H9 (cell line): ENCODE data around the gene F9. TPM values are rescaled to one million over a fixed set of nuclear protein-coding genes. Genes with fewer than 3 reads are reported as not detected.

Source experiments
- DNase-seq: peaks from one replicate; pipeline ENCODE4 v3.0.0-alpha.2; 2017
- H2AFZ ChIP-seq: one replicate; pipeline ENCODE4 v1.6.1; 2013; ENCODE audit warnings: mild to moderate bottlenecking, low read length, control low read depth, moderate library complexity
- H2AK5ac ChIP-seq: 2 replicates; pipeline ENCODE4 v1.6.1; 2013; ENCODE audit warnings: low read length, control low read depth, mixed read lengths; ENCODE audit not compliant: insufficient read length
- H2BK120ac ChIP-seq: one replicate; pipeline ENCODE4 v1.6.1; 2013; ENCODE audit warnings: low read depth, mild to moderate bottlenecking, low read length, control low read depth, inconsistent platforms; ENCODE audit not compliant: poor library complexity, severe bottlenecking
- H2BK12ac ChIP-seq: 2 replicates; pipeline ENCODE4 v1.6.1; 2013; ENCODE audit warnings: low read length, control low read depth, mixed read lengths, low read depth; ENCODE audit not compliant: insufficient read length
- H2BK15ac ChIP-seq: 2 replicates; pipeline ENCODE4 v1.6.1; 2013; ENCODE audit warnings: low read depth, low read length, control low read depth
- H2BK20ac ChIP-seq: one replicate; pipeline ENCODE4 v1.6.1; 2013; ENCODE audit warnings: low read depth, mild to moderate bottlenecking, low read length, control low read depth, inconsistent platforms; ENCODE audit not compliant: poor library complexity, severe bottlenecking
- H2BK5ac ChIP-seq: 2 replicates; pipeline ENCODE4 v1.6.1; 2013; ENCODE audit warnings: low read length, control low read depth, mixed read lengths; ENCODE audit not compliant: insufficient read length
- H3K14ac ChIP-seq: 2 replicates; pipeline ENCODE4 v1.6.1; 2013; ENCODE audit warnings: low read length, control low read depth; ENCODE audit not compliant: insufficient read depth
- H3K18ac ChIP-seq: 2 replicates; pipeline ENCODE4 v1.6.1; 2013; ENCODE audit warnings: low read depth, mild to moderate bottlenecking, mixed read lengths, low read length, control low read depth; ENCODE audit not compliant: insufficient read length
- H3K23ac ChIP-seq: 2 replicates; pipeline ENCODE4 v1.6.1; 2013; ENCODE audit warnings: low read length, control low read depth, mixed read lengths, low read depth; ENCODE audit not compliant: insufficient read length
- H3K23me2 ChIP-seq: 2 replicates; pipeline ENCODE4 v1.6.1; 2013; ENCODE audit warnings: low read depth, mild to moderate bottlenecking, mixed read lengths, low read length, control low read depth; ENCODE audit not compliant: insufficient read length, poor library complexity, severe bottlenecking
- H3K27ac ChIP-seq: 2 replicates; pipeline ENCODE4 v1.5.1; 2013; ENCODE audit warnings: low read length, control low read depth, mixed read lengths, low read depth; ENCODE audit not compliant: insufficient read length
- H3K27me3 ChIP-seq: 2 replicates; pipeline ENCODE4 v1.6.1; 2013; ENCODE audit warnings: low read length, control low read depth, inconsistent platforms; ENCODE audit not compliant: insufficient read depth
- H3K4ac ChIP-seq: 2 replicates; pipeline ENCODE4 v1.6.1; 2013; ENCODE audit warnings: low read depth, mild to moderate bottlenecking, control low read depth, inconsistent platforms, low read length, moderate library complexity
- H3K4me1 ChIP-seq: 2 replicates; pipeline ENCODE4 v1.6.1; 2013; ENCODE audit warnings: low read length, control low read depth, inconsistent platforms; ENCODE audit not compliant: insufficient read depth
- H3K4me2 ChIP-seq: 2 replicates; pipeline ENCODE4 v1.6.1; 2013; ENCODE audit warnings: low read length, control low read depth, mixed read lengths; ENCODE audit not compliant: insufficient read length, insufficient read depth
- H3K56ac ChIP-seq: 2 replicates; pipeline ENCODE4 v1.6.1; 2013; ENCODE audit warnings: low read depth, mild to moderate bottlenecking, mixed read lengths, low read length, control low read depth; ENCODE audit not compliant: insufficient read length
- H3K79me1 ChIP-seq: 2 replicates; pipeline ENCODE4 v1.6.1; 2013; ENCODE audit warnings: low read depth, mild to moderate bottlenecking, moderate library complexity, low read length, control low read depth, inconsistent platforms; ENCODE audit not compliant: insufficient read depth, poor library complexity, severe bottlenecking
- H3K79me2 ChIP-seq: 2 replicates; pipeline ENCODE4 v1.6.1; 2013; ENCODE audit warnings: low read length, control low read depth, inconsistent platforms; ENCODE audit not compliant: insufficient read depth
- H3K9ac ChIP-seq: 2 replicates; pipeline ENCODE4 v1.6.1; 2013; ENCODE audit warnings: low read length, control low read depth, mixed read lengths; ENCODE audit not compliant: insufficient read length; ENCODE audit errors: extremely low read depth
- H3K9me3 ChIP-seq: one replicate; pipeline ENCODE4 v1.6.1; 2013; ENCODE audit warnings: low read depth, low read length, inconsistent platforms; ENCODE audit not compliant: control insufficient read depth
- H3T11ph ChIP-seq: one replicate; pipeline ENCODE4 v1.6.1; 2013; ENCODE audit warnings: mild to moderate bottlenecking, low read length, control low read depth, inconsistent platforms
- H4K20me1 ChIP-seq: one replicate; pipeline ENCODE4 v1.6.1; 2013; ENCODE audit not compliant: control insufficient read depth, insufficient read length, insufficient read depth
- H4K5ac ChIP-seq: 2 replicates; pipeline ENCODE4 v1.6.1; 2013; ENCODE audit warnings: low read depth, mild to moderate bottlenecking, mixed read lengths, low read length, control low read depth; ENCODE audit not compliant: insufficient read length
- H4K8ac ChIP-seq: replicated peaks from 2 replicates; pipeline ENCODE4 v1.6.1; 2013; ENCODE audit warnings: low read length, control low read depth, mixed read lengths, low read depth; ENCODE audit not compliant: insufficient read length
- H4K91ac ChIP-seq: 2 replicates; pipeline ENCODE4 v1.6.1; 2013; ENCODE audit warnings: low read depth, mild to moderate bottlenecking, moderate library complexity, mixed read lengths, low read length, control low read depth; ENCODE audit not compliant: insufficient read length
- H3K27ac Mint-ChIP-seq, 3 experiments: 2 replicates in 2 of 3; 3 replicates in 1 of 3; pipeline ENCODE4 v1.8.0; 2020 to 2021; ENCODE audit warnings: mixed read lengths in 3 of 3, mild to moderate bottlenecking in 1 of 3, moderate library complexity in 1 of 3
- H3K27me3 Mint-ChIP-seq: 2 replicates; pipeline ENCODE4 v1.8.0; 2021; ENCODE audit warnings: low read depth, mild to moderate bottlenecking, moderate library complexity, mixed read lengths
- H3K36me3 Mint-ChIP-seq, 3 experiments: 2 replicates in 2 of 3; 3 replicates in 1 of 3; pipeline ENCODE4 v1.8.0; 2020 to 2021; ENCODE audit warnings: low read depth in 3 of 3, mixed read lengths in 3 of 3; ENCODE audit not compliant: insufficient read depth in 1 of 3
- H3K4me1 Mint-ChIP-seq, 2 experiments: 2 replicates each; pipeline ENCODE4 v1.8.0; 2020; ENCODE audit warnings: mixed read lengths in 2 of 2
- H3K4me3 Mint-ChIP-seq, 2 experiments: 2 replicates in 1 of 2; 3 replicates in 1 of 2; pipeline ENCODE4 v1.8.0; 2020 to 2021; ENCODE audit warnings: mild to moderate bottlenecking in 2 of 2, mixed read lengths in 2 of 2, moderate library complexity in 1 of 2
- H3K9me3 Mint-ChIP-seq, 2 experiments: 2 replicates in 1 of 2; 3 replicates in 1 of 2; pipeline ENCODE4 v1.8.0; 2020; ENCODE audit warnings: mild to moderate bottlenecking in 2 of 2, mixed read lengths in 2 of 2, moderate library complexity in 1 of 2
- WGBS: extraction: QIAGEN DNeasy Blood & Tissue Kit; methylation state at CpG from one replicate; pipeline ENCODE4 v1.1.7; 2013; ENCODE audit warnings: missing lambda C conversion rate, low lambda C conversion rate, mixed read lengths; ENCODE audit not compliant: insufficient read length; ENCODE audit errors: extremely low coverage; 5-methylcytosine and 5-hydroxymethylcytosine counted together
- total RNA-seq: library from RNA; stranded (reverse); gene quantifications from 2 replicates; pipeline ENCODE4 v1.2.1, GENCODE V29; 2021
- TF ChIP-seq, protein P1 (sequence below): fragments of 200-600 bp; sonication (generic); conservative IDR thresholded peaks from 3 replicates; pipeline ENCODE4 v1.8.0; 2021; ENCODE audit warnings: antibody characterized with exemption, mild to moderate bottlenecking

Gene F9
- total RNA-seq, 1 experiment from 2014 or later: not detected

DNA sequence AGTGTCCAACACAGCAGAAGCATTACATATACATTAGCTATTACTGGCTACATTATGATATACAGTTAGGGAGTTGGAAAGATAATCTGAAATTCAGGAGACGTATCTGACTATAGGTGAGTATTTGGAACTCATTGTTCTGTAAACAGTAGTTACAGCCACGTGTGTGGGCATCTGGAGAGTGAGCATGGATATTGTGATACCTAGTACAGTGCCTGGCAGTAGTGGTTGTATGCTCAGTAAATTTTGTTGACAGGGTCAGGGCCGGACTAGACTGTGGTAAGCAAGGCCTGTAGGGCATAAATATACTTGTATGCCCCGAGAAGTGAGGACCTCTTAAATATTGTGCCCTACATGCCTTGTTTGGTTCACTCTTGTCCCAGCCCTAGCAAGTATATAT is 2.9 kb downstream of the F9 start:
- Histone ChIP-seq H3K27ac (no peak overlapping the region), H3K23ac (no peak overlapping the region), H2AK5ac (no peak overlapping the region), H2BK12ac (no peak overlapping the region), H3T11ph (no peak overlapping the region), H3K9ac (no peak overlapping the region), H4K5ac (no peak overlapping the region), H4K91ac (no peak overlapping the region), H2BK120ac (no peak overlapping the region), H3K79me2 (no peaks in the 10 kb centered on the region), H3K9me3 (no peaks in the 10 kb centered on the region), H3K18ac (no peak overlapping the region), H3K14ac (no peak overlapping the region), H3K23me2 (no peaks in the 10 kb centered on the region), H2BK15ac (no peak overlapping the region), H3K56ac (no peak overlapping the region), H3K27me3 (no peaks in the 10 kb centered on the region), H3K4ac (no peak overlapping the region), H3K79me1 (no peaks in the 10 kb centered on the region), H3K4me1 (no peaks in the 10 kb centered on the region), H2BK20ac (no peak overlapping the region), H2AFZ (no peak overlapping the region), H4K8ac (no peak overlapping the region), H2BK5ac (no peak overlapping the region), H3K4me2 (no peak overlapping the region), H4K20me1 (no peaks in the 10 kb centered on the region)
- H3K27me3 Mint-ChIP-seq: no peaks in the 10 kb centered on the region; the same call in 1 of the 2 replicates
- no peak for DNase-seq
- no peak overlapping the region for H3K4me3 Mint-ChIP-seq
- TF ChIP-seq, protein P1, sequence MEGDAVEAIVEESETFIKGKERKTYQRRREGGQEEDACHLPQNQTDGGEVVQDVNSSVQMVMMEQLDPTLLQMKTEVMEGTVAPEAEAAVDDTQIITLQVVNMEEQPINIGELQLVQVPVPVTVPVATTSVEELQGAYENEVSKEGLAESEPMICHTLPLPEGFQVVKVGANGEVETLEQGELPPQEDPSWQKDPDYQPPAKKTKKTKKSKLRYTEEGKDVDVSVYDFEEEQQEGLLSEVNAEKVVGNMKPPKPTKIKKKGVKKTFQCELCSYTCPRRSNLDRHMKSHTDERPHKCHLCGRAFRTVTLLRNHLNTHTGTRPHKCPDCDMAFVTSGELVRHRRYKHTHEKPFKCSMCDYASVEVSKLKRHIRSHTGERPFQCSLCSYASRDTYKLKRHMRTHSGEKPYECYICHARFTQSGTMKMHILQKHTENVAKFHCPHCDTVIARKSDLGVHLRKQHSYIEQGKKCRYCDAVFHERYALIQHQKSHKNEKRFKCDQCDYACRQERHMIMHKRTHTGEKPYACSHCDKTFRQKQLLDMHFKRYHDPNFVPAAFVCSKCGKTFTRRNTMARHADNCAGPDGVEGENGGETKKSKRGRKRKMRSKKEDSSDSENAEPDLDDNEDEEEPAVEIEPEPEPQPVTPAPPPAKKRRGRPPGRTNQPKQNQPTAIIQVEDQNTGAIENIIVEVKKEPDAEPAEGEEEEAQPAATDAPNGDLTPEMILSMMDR: no peak
- no CpG with 5 or more reads among the region's 4 CpGs for WGBS
- H3K9me3 Mint-ChIP-seq: peaks cover 0 to 39% of the 10 kb centered on the region in 2 experiments; a peak in 3 of 5 replicates
- no peaks in the 10 kb centered on the region for H3K36me3 Mint-ChIP-seq
- H3K27ac Mint-ChIP-seq: no peak overlapping the region
- H3K4me1 Mint-ChIP-seq: no peaks in the 10 kb centered on the region
